Ramos (cell line): Measurements from ENCODE around the gene HYAL3.
"Not testable (repeated sequence)": the region's sequence is repeated elsewhere in the genome, so short reads cannot be mapped to it uniquely, and the experiment has no call there.

Experiments
- in situ Hi-C: fragments of 300-500 bp; cut with MboI; formaldehyde crosslinking; loops from one replicate; pipeline ENCODE4 v1.14.3; 2022; ENCODE audit warnings: low sequenced_read_pairs; ENCODE audit not compliant: unreplicated experiment

The HYAL3 gene

DNA sequence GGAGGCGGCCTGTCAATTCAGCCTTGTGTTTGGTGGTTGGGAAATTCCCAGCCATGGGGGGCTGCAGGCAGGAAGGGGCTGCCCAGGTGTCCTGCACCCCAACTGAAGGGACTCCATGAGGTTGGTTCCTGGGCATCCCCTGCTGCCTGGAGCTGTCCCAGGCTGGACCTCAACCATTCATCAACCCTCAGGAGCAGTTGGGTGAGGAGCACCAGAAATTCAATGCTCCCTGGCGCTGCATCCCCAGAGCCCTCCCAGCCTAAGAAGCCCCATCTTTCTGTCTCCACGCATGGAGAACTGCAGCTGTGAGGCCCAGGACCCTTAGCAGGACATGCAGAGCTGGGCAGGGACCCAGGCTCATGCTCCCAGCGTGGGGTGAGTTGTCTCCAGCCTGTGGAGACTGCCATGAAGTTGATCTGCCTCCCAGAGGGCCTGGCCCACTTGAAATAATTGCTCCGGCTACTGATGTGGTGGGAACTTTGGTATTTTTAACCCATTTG is 38.2 kb downstream of the HYAL3 start:
- in situ Hi-C loops, result no loop called here

- in situ Hi-C loops, result no loop called here
Measured at GRCh38 chr3:50260027-50260941, 38.9 kb downstream of the HYAL3 start.

DNA sequence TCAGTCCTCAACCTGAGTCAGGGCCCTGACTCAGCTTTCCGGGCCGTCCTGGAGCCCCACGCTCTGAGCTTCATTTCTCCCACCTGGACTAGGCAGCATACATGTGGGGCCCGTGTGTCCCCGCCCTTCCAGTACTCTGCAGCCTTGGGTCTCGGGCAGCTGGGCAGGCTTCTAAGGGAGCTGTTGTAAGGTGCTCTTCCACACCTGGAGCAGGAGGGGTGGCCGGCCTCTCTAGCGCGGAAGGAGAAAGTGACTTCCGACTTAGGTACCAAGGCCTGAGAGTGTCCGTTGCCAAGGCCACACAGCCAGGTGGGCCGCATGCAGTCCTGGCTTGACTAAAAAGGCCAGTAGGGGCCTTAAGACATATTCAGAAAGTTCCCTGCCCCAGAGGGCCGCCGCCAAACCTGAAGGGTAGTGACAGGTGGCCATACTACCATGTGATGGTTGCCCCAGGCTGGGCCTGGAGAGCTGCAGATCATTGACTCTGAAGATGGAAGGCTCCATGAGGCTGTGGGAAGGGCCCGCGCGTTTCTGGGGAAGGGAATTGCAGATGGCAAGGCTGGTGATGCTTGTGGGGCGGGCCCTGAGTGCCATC is 39.7 kb downstream of the HYAL3 start:
- in situ Hi-C loops, result no loop called here

DNA sequence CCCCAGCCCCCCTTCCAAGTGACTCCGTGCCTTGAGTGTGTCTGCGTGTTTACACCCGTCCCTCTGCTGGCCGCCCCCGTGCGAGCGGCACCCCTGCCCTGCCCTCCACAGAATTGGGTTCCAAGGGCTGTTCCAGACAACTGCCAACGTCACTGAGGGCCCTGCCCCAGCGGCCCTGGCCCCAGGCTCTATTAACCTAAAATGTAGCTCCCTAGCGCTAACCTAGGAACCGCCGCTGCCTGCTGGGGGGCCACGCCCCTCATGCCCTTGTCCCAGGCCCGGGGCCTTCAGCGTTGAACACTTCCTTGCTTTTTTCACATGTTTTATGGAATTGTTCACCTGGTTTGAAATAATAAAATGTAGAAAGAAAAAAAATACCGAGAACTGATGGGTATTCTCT is 40.2 kb downstream of the HYAL3 start:
- in situ Hi-C loops, result no loop called here

DNA sequence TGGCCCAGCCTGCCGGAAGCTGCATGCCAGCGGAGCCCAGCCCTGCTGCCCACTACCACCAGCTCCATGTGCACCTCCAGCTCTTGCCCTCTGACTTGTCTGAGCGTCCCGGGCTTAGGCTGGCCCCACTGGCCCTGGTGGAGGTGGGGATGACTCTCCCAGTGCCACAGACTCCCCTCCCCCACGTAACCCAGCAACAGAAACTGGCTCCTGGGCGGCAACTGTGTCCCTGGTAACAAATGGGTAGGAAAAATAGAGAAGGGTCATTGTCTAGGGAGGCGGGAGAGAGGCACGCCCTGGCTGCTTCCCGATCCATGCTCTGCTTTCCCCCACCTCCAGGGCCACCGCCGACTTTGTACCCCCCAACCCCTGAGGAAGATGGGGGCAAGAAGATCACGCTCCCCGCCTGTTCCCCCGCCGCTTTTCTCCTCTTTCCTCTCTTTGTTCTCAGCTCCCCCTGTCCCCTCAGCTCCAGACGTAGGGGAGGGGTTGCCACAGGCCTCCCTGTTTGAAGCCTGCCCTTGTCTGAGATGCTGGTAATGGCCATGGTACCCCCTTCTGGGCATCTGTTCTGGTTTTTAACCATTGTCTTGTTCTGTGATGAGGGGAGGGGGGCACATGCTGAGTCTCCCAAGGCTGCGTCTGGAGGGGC is 41.0 kb downstream of the HYAL3 start:
- in situ Hi-C loops, result no loop called here

- in situ Hi-C loops, result no loop called here
Measured at GRCh38 chr3:50256978-50257890, 42.0 kb downstream of the HYAL3 start.

DNA sequence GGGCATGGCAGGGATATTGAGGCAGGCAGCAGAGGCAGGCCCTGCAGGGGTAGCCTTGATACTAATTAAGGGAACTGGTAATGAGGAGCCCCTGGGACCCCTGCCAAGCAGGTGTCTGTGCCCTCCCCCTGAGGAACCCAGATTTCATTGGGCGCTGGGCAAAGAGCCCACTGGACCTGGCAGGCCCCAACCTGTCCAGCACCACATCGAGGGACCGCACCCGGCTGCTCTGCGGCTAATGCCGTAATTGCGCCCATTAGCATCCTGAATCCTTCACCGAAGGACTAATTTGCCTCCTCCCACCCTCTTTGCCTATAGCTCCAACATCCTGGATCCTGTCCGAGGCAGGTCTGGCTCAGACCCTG is 44.0 kb downstream of the HYAL3 start:
- in situ Hi-C loops, result no loop called here

GRCh38 chr3:50254577-50255250 is 44.5 kb downstream of the HYAL3 start:
- in situ Hi-C loops, result no loop called here

- in situ Hi-C loops, result no loop called here
Measured at GRCh38 chr3:50251220-50251619, 48.0 kb downstream of the HYAL3 start.

DNA sequence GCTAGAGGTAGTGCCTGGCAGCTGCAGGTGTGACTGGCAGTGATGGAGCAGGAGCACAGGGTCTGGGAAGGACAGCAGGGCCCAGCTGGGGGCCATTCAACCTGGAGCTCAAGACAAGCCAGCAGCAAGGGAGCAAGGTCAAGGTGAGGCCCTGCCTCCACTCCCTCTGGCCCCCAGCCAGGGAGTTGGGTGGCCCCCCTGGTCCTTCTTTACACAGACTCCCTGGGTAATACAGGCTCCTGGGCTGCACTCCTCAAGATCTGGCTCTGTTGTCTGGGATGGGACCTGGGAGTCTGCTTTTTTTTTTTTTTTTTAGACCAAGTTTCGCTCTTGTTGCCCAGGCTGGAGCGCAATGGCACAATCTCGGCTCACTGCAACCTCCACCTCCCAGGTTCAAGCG is 48.7 kb downstream of the HYAL3 start:
- in situ Hi-C loops, result no loop called here

GRCh38 chr3:50249457-50249856 is 49.7 kb downstream of the HYAL3 start:
- in situ Hi-C loops, result no loop called here

DNA sequence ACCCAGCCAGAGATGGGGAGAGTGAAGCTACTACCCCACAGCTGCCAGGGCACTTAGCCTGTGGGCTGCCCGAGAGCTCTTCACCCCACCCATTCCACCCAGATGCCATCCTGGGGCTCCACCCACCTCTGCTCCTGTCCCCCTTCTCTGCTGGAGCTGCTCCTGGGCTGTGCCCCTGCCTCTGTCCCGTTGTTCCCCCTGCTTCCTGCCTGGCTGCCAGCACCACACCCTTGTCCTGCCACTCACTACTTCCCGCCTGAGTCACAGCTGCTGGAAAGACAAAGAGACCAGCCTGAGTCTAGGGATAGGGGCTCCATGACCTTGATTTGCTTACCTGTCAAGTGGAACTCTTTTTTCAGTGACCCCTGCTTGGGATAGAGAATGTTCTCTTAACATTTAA is 50.8 kb downstream of the HYAL3 start:
- in situ Hi-C loops, result no loop called here

GRCh38 chr3:50246517-50246954 is 52.7 kb downstream of the HYAL3 start:
- in situ Hi-C loops, result no loop called here

DNA sequence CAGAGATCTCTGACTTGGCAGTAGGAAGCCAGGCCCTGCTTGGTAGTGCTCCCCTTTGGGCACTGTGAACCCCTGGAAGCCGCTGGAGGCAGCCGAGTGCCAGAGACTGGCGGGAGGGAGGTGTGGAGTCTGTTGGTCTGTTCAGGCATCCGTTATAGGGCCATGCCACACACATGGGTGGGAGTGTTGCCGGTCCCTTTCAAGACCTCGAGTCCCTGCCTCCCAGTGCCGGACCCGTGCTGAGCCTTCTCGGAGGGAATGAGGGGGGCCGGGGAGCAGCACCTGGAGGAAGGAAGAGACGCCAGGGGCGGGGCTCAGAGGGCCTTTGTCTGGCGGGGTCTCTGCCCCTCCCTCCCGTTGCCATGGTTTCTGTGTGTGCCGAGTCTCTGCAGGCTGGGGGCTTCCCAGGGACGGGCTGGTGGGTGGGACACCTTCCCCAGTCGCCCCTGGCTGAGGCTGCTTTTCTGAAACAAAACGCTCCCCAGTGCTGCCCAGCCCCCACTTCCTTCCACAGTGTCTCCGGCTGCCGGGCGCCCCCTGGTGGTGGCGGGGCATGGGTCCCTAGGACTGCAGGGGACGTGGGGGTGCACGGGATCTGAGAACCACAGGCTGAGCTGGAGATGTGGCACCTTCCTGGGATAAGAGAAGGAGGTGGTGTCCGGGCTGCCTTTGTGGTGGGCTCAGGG is 53.2 kb downstream of the HYAL3 start:
- in situ Hi-C loops, result no loop called here

- in situ Hi-C loops, result no loop called here
Measured at GRCh38 chr3:50245251-50245745, 53.9 kb downstream of the HYAL3 start.

DNA sequence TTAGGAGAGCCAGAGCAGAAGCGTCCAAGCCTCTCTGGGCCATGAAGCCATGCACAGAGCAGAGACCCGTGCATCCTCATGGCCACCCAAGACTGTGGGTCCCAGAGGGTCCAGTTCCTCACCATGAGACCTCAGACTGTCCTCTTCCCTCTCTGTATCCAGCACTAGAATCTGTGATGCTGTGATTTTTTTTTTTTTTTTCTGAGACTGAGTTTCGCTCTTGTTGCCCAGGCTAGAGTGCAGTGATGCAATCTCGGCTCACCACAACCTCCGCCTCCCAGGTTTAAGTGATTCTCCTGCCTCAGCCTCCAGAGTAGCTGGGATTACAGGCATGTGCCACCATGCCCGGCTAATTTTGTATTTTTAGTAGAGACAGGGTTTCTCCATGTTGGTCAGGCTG is 54.4 kb downstream of the HYAL3 start:
- in situ Hi-C loops, result not testable (repeated sequence)

- in situ Hi-C loops, result no loop called here
Measured at GRCh38 chr3:50243543-50243895, 55.7 kb downstream of the HYAL3 start.

DNA sequence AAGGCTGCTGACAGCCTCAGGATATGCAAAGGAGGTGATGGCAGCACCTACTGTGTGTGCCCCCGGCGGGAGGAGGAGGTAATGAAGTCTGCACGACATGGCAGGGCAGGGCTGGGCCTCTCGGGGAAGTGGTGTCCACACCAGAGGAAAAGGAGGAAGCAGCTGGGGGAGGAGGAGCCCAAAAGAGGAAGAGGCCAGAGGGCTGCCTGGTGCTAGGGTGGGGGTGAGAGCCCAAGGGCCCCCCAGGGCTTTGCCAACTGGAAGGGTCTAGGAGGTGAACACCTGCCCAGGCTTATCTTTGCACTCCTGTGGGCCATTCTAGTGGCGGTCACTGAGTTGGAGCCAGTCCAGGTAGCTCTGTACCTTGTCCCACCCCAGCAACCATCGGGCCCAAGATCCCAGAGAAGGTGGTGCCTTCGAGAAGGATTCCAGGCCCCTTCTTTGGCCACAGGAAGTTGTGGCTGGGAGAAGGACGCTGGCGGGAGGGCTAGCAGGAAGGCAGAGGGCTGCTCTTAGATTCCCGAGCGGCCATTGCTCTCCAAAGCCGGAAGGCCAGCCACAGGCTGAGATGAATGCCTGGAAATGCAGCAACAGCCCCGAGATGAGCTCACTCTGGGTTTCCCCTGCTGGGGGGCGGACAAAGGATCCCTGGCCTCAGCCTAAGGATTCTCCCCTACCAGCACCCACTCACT is 56.2 kb downstream of the HYAL3 start:
- in situ Hi-C loops, result no loop called here
